GM12865 (cell line): ENCODE results near the gene CORO2A.

ENCODE experiments used
- DNase-seq: peaks from one replicate; pipeline ENCODE4 v3.0.0; 2010; ENCODE audit warnings: low read depth
- H3K4me3 ChIP-seq: 2 replicates; pipeline ENCODE4 v1.5.1; 2011; ENCODE audit warnings: mild to moderate bottlenecking, low read depth, low read length, control low read depth
- TF ChIP-seq, protein P1 (sequence below): IDR thresholded peaks from 2 replicates; pipeline ENCODE4 v1.5.1; 2011; ENCODE audit warnings: low read length, control low read depth, low read depth, inconsistent platforms; ENCODE audit not compliant: insufficient read depth; ENCODE audit errors: missing control alignments

The CORO2A gene

DNA sequence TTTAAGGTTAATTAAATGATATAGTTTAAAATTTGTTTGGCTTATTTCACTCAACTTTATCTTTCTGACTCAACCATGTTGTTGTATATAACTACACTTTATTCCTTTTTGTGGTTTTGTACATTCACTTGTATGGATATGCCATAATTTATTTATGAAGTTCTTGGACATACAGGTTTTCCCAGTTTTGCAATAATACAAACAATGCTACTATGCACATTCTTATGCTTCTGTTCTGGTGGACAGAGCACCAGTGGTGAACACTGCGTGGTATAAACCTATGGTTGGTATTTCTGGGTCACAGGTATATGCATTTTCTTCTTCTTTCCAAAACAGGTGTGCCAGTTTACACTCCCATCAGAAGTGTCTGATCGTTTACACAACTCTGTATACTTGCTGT, 37.8 kb downstream of the CORO2A start:
- no peak overlapping the region for H3K4me3 ChIP-seq
- TF ChIP-seq, protein P1, sequence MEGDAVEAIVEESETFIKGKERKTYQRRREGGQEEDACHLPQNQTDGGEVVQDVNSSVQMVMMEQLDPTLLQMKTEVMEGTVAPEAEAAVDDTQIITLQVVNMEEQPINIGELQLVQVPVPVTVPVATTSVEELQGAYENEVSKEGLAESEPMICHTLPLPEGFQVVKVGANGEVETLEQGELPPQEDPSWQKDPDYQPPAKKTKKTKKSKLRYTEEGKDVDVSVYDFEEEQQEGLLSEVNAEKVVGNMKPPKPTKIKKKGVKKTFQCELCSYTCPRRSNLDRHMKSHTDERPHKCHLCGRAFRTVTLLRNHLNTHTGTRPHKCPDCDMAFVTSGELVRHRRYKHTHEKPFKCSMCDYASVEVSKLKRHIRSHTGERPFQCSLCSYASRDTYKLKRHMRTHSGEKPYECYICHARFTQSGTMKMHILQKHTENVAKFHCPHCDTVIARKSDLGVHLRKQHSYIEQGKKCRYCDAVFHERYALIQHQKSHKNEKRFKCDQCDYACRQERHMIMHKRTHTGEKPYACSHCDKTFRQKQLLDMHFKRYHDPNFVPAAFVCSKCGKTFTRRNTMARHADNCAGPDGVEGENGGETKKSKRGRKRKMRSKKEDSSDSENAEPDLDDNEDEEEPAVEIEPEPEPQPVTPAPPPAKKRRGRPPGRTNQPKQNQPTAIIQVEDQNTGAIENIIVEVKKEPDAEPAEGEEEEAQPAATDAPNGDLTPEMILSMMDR, result no peak
- no peak for DNase-seq

DNA sequence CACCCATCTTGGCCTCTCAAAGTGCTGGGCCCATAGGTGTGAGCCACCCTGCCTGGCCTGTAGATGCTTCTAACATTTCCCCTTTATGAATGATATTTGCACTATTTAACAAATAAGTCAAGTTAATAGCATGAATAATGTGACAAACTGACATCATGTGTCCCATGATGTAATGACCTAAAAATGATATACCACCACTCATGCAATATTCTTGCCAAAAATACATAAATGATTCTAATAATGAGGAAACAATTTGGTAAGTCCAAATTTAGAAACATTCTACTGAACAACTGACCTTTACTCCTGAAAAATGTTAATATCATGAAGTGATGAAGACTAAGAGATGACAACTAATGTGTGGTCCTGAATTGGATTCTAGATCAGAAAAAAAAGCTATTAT, 39.9 kb downstream of the CORO2A start:
- DNase-seq, result no peak
- H3K4me3 ChIP-seq, result no peak overlapping the region

DNA sequence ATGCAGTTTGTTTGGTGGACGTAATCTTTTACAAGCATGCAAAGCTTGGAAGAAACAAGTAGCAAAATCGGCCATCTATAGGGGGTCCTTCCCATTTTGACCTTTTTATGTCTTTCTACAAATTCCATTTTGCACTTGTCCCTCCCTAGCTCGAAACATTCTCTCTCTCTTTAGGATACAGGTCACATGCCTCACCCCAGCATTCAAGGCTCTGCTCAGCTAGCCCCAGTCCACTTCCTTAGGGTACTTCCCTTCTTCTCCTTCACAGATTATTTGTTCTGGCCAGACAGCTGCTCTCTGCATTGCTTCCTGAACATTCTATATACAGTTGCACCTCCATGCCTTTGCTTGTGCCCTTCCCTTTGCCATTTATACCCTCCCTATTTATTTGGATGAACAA, 41.7 kb downstream of the CORO2A start:
- no peak for DNase-seq
- no peak overlapping the region for H3K4me3 ChIP-seq
- TF ChIP-seq, protein P1, result no peak

More for the DNA sequence above, 39.9 kb downstream of the CORO2A start:
- TF ChIP-seq, protein P1, result no peak

DNA sequence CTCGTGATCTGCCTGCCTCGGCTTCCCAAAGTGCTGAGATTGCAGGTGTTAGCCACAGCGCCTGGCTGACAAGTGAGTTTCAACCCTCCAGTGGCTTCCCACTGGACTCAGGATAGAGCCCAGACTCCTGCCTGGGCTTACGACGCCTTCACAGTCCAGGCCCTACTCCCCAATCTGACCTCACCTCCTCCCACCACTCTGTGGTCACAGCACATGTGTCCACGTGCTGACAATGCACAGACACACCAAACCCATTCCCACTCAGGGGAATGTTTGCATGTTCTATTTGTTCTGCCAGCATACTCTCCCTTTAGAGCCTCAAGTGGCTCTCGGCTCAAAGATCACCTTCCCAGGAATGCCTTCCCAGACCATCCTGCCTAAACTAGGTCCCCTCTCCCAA, 42.3 kb downstream of the CORO2A start:
- no peak for DNase-seq
- H3K4me3 ChIP-seq, result no peak overlapping the region
- TF ChIP-seq, protein P1, result no peak

DNA sequence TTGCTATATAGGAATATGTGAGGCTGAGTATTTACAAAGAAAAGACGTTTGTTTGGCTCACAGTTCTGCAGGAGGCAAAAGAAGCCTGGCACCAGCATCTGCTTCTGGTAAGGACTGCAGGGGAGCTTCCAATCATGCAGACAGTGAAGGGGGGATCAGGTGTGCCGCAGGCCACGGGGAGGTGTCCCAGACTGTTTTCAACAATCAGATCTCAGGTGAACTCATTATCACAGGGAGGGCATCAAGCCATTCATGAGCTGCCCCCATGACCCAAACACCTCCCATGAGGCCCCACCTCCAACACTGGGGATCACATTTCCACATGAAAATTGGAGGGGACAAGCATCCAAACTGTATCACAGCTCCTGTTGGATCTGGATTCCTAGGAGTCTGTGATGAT, 43.0 kb downstream of the CORO2A start:
- DNase-seq, result no peak

DNA sequence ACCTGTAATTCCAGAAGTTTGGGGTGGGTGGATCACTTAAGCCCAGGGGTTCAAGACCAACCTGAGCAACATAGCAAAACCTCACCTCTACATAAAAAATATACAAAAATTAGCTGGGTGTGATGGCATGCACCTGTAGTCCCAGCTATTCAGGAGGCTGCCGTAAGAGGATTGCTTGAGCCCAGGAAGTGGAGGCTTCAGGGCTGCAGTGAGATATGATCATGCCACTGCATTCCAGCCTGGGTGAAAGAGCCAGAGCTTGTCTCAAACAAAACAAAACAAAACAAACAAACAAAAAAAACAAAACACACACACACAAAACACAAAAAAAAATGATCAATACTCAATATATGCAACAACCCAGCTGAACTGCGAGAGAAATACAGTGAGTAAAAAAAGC, 44.0 kb downstream of the CORO2A start:
- H3K4me3 ChIP-seq, result no peak overlapping the region
- TF ChIP-seq, protein P1, result no peak
- DNase-seq, result no peak

More for the DNA sequence above, 43.0 kb downstream of the CORO2A start:
- TF ChIP-seq, protein P1, result no peak
- no peak overlapping the region for H3K4me3 ChIP-seq

DNA sequence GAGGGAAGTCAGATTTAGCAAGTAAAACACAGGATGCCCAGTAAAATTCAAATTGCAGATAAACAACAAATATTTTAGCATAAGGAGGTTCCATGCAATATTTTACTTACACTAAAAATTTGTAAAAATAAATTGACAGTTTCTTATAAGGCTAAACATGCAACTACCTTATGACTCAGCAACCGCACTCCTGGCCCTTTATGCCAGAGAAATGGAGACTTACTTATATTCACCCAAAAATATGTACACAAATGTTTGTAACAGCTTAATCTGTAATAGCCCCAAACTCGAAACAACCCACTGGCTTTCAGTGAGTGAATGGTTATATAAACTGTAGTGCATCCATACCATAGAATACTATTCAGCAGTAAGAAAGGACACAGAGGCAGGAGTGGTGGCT, 44.9 kb downstream of the CORO2A start:
- TF ChIP-seq, protein P1, result no peak
- H3K4me3 ChIP-seq, result no peak overlapping the region
- DNase-seq, result peak; percentile 56
